Spleen (tissue), 13 donors: ENCODE results near the gene TCEANC. TPM values are rescaled to one million over a fixed set of nuclear protein-coding genes. Genes with fewer than 3 reads are reported as not detected.

Source experiments
- DNase-seq: peaks from one replicate; pipeline ENCODE4 v3.0.0-alpha.2; 2020
- H3K27ac ChIP-seq, 8 donors: fragments of 200-600 bp; sonication (generic) in 7 of 8; 1 replicate in 4 of 8; 2 replicates in 4 of 8; pipeline versions ENCODE4 v1.5.0 to v1.8.0; 2016 to 2021; ENCODE audit warnings: inconsistent platforms in 4 of 8, mild to moderate bottlenecking in 4 of 8, moderate library complexity in 1 of 8
- H3K27me3 ChIP-seq, 7 donors: fragments of 200-600 bp; sonication (generic) in 6 of 7; replicated peaks in 1 of 7; 1 replicate in 4 of 7; 2 replicates in 3 of 7; pipeline versions ENCODE4 v1.5.0 to v1.8.0; 2016 to 2021; ENCODE audit warnings: inconsistent platforms in 3 of 7, mild to moderate bottlenecking in 1 of 7
- H3K36me3 ChIP-seq, 6 donors: fragments of 200-600 bp; sonication (generic) in 5 of 6; 1 replicate in 4 of 6; 2 replicates in 2 of 6; pipeline versions ENCODE4 v1.5.0 to v1.8.0; 2016 to 2021; ENCODE audit warnings: inconsistent platforms in 2 of 6
- H3K4me1 ChIP-seq, 6 donors: fragments of 200-600 bp; sonication (generic) in 5 of 6; 1 replicate in 3 of 6; 2 replicates in 3 of 6; pipeline versions ENCODE4 v1.5.0 to v1.8.0; 2016 to 2021; ENCODE audit warnings: inconsistent platforms in 3 of 6
- H3K4me3 ChIP-seq, 8 donors: fragments of 200-600 bp; sonication (generic) in 7 of 8; 1 replicate in 4 of 8; 2 replicates in 4 of 8; pipeline versions ENCODE4 v1.5.0 to v1.8.0; 2016 to 2021; ENCODE audit warnings: inconsistent platforms in 4 of 8, mild to moderate bottlenecking in 4 of 8, moderate library complexity in 2 of 8
- H3K9me3 ChIP-seq, 8 donors: fragments of 200-600 bp; sonication (generic) in 7 of 8; 1 replicate in 4 of 8; 2 replicates in 4 of 8; pipeline versions ENCODE4 v1.5.0 to v1.8.0; 2016 to 2021; ENCODE audit warnings: inconsistent platforms in 4 of 8
- POLR2A ChIP-seq, 3 donors: fragments of 450-650 bp; IDR thresholded peaks; one replicate each; pipeline ENCODE4 v1.5.1; 2017; ENCODE audit warnings: antibody characterized with exemption in 3 of 3, mild to moderate bottlenecking in 1 of 3
- POLR2AphosphoS5 ChIP-seq, 3 donors: sonication (generic); formaldehyde crosslinking; IDR thresholded peaks; one replicate each; pipeline ENCODE4 v1.5.1; 2017; ENCODE audit warnings: antibody characterized with exemption in 3 of 3
- WGBS, 5 donors: extraction: QIAGEN DNeasy Blood & Tissue Kit in 3 of 5; methylation state at CpG; one replicate each; pipeline versions ENCODE4 v1.1.5 to v1.1.7; 2013 to 2018; 5-methylcytosine and 5-hydroxymethylcytosine counted together
- intact Hi-C: fragments of 100-400 bp; cut with DNase I; formaldehyde crosslinking; loops from one replicate; pipeline ENCODE4 v1.15.0; 2023; ENCODE audit warnings: low total_unique reads
- long read RNA-seq, 2 donors: transcript quantifications; one replicate each; lab custom pipeline, GENCODE V29; 2026
- polyA plus RNA-seq, 3 donors: library from polyadenylated mRNA; stranded (reverse); fragments of 200-250 nt; gene quantifications; one replicate each; pipeline ENCODE4 v1.2.1, GENCODE V29; 2013
- total RNA-seq, 7 donors: library from RNA; depleted of rRNA in 3 of 7; stranded (reverse); fragments of >200 nt in 3 of 7; fragmentation: NEBNext Ultra II Directional in 4 of 7; extraction: Animal tissue kit (Norgen Biotek cat#: 25700) in 4 of 7; gene quantifications; one replicate each; pipeline versions ENCODE4 v1.1.0 to v1.2.1, GENCODE V29; 2016 to 2021
- TF ChIP-seq, protein P1 (sequence below), 11 experiments: fragments of 200-600 bp in 7 of 11; fragments of 450-650 bp in 4 of 11; sonication (generic) in 4 of 11; IDR thresholded peaks in 8 of 11; conservative IDR thresholded peaks in 3 of 11; 1 replicate in 7 of 11; 2 replicates in 4 of 11; pipeline versions ENCODE4 v1.4.0 to v1.8.0; 2016 to 2021; ENCODE audit warnings: antibody characterized with exemption in 11 of 11, inconsistent platforms in 4 of 11, mild to moderate bottlenecking in 1 of 11
- donor health status: healthy with polysubstance abuse.
- donor health status: DM: no; HTN: no; CAD: no; lungs with moderate emphysema.
- donor health status: DM: no; HTN: no; CAD: no.
- donor health status: Bipolar disorder and iron deficiency.
- donor health status: healthy.
- donor health status: DM: no; HTN: no; CAD: no.
- donor health status: DM: yes; HTN: yes; CAD: no.

TCEANC gene, protein sequence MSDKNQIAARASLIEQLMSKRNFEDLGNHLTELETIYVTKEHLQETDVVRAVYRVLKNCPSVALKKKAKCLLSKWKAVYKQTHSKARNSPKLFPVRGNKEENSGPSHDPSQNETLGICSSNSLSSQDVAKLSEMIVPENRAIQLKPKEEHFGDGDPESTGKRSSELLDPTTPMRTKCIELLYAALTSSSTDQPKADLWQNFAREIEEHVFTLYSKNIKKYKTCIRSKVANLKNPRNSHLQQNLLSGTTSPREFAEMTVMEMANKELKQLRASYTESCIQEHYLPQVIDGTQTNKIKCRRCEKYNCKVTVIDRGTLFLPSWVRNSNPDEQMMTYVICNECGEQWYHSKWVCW
- total RNA-seq (10 to 100 TPM in 3 of 7 donors, 1 to 10 TPM in 4; 7.0 to 11.6 (median 8.8) TPM), polyA plus RNA-seq (1 to 10 TPM; 2.6 to 3.7 (median 3.5) TPM)
- long read RNA-seq, donor 1, partial matches to known transcripts, result 0 of 1 reads
- long read RNA-seq, donor 1, other reads (novel, unspliced or antisense), result 0 of 1 reads
- long read RNA-seq, donor 2, result 0 reads

DNA sequence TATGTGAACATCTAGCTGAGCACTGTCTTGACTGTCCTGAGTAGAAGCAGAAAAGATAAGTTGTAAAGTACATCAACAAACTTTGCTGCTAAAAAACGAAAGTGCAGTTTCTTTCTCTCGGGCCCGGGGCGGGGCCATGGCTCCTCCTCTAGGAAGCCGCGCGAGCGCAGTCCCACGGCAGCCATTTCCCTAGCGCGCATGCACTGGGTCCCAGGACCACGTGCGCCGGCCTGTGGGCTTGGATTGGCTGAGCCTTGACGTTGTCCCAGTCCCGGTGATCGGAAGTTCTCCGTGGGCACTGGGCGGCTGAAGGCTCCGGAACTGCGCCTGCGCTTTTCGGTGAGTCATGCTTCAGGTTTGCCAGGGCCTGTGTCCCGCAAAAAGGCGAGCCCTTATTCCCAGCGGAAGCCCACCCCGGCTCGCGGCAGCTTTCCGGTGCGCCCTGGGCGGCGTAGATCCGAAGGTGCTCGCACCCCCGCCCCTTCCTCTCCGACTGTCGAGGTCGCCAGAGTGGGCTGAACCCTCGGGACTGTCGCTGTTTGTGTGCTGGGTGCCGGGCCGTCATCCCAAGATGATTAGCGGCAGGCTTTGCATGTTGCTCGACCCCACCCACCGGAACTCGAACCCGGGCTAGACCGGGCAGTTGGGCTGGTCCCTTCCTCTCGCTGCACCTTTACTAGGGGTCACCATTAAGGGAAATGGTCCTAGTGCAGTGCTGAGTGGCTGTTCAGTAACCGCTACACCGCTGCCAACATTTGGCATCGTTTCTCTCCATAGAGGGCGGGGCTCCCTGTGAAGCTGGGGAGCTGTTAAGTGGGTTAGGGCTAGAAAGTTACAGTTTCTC is at the start of gene TCEANC:
Gene TCEANC (plus strand): TSS at position 292 of the 844 bp plus-strand sequence. CDS start 9,368 bp downstream, outside the sequence.
- peak within 1 kb of the TSS; percentile 82 to 98 (median 96) for H3K27ac ChIP-seq
- intact Hi-C loops, result loop anchor here (10.0 kb wide), 2 partner anchors 102 to 382 kb away; no protein-coding TSS in a partner anchor

DNA sequence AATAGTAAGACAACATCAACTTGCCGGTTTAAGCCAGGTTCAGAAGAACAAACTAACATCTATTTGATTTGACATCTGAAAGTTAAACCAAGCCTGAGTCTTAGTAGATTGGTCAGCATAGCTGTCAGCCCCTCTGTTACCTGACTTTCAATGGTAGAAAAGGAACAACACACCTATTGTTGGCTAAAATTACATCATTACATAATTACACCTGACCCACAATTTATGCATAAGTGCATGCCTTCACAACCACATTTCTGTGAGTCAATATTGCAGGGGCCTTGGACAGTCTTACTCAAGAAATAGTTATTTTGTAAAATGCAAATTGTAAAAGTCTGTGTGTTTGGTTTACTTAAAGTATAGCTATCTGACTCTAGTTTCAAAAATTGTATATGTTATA is 47.3 kb upstream of the TCEANC start:
- Histone ChIP-seq H3K9me3 (peaks cover 0 to 7% (median 0%) of the 10 kb centered on the region in 8 donors), H3K36me3 (no peaks in the 10 kb centered on the region), H3K4me3 (no peak overlapping the region), H3K4me1 (no peaks in the 10 kb centered on the region), H3K27me3 (peaks cover 0 to 29% (median 0%) of the 10 kb centered on the region in 7 donors), H3K27ac (no peak overlapping the region)
- TF ChIP-seq, protein P1, sequence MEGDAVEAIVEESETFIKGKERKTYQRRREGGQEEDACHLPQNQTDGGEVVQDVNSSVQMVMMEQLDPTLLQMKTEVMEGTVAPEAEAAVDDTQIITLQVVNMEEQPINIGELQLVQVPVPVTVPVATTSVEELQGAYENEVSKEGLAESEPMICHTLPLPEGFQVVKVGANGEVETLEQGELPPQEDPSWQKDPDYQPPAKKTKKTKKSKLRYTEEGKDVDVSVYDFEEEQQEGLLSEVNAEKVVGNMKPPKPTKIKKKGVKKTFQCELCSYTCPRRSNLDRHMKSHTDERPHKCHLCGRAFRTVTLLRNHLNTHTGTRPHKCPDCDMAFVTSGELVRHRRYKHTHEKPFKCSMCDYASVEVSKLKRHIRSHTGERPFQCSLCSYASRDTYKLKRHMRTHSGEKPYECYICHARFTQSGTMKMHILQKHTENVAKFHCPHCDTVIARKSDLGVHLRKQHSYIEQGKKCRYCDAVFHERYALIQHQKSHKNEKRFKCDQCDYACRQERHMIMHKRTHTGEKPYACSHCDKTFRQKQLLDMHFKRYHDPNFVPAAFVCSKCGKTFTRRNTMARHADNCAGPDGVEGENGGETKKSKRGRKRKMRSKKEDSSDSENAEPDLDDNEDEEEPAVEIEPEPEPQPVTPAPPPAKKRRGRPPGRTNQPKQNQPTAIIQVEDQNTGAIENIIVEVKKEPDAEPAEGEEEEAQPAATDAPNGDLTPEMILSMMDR (IDR thresholded peaks at IDR 0.05 in 8 of 11, conservative IDR thresholded peaks at IDR 0.05 in 3 of 11), result no peak
- TF ChIP-seq POLR2A (IDR thresholded peaks at IDR 0.05) (no peak), POLR2AphosphoS5 (IDR thresholded peaks at IDR 0.05) (no peak)
- DNase-seq, result no peak
- intact Hi-C loops, result no loop called here
- WGBS, 5 donors, result 80 to 100% (median 91%) methylated on average over 1 of the region's 1 CpG

More for the DNA sequence above, at the start of gene TCEANC:
- Histone ChIP-seq H3K9me3 (no peaks in the 10 kb centered on the region), H3K27me3 (no peaks in the 10 kb centered on the region), H3K4me3 (peak within 1 kb of the TSS; percentile 49 to 81 (median 52)), H3K36me3 (peaks cover 0 to 21% (median 0%) of the 10 kb centered on the region in 6 donors), H3K4me1 (peaks cover 9 to 31% (median 15%) of the 10 kb centered on the region in 6 donors)
- 0 to 6% (median 1%) methylated on average over 15 to 54 of the region's 54 CpGs for WGBS, 5 donors
- TF ChIP-seq POLR2AphosphoS5 (IDR thresholded peaks at IDR 0.05) (peak; percentile 92 to 96 (median 95)), POLR2A (IDR thresholded peaks at IDR 0.05) (peak; percentile 57 to 63 (median 59))
- TF ChIP-seq, protein P1 (IDR thresholded peaks at IDR 0.05 in 8 of 11, conservative IDR thresholded peaks at IDR 0.05 in 3 of 11), result peak in 2 of 11 experiments; percentile 12 to 36
- peak; percentile 99 for DNase-seq

DNA sequence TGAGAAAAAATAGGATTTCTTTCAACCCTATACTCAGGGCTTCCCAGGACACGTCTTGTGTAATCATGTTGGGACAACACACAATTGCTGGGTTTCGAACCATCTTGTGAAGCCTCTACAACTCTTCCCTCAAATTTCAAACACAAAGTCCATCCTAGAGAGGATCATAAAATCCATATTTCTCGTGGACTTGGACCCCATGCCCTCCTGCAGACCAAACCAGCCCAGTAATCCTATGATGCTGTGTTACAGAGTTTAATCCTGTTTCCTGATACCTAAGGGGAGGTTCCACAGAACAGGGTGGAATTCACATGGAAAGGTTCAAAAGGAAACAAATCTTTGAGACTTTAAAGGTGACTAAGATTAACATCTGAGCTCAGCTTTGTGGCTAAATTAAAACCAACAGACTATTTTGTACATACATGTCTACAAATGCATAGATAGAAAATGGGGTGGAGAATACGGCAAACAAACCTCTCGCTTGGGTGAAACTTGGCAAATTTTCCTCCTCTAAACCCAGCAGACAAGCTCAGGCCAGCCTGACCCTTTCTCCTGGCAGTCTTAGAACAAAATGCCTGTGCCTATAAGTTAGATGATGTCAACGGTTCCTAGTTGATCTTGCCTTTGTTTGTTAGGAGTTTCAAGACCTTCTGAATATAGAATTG is 45.5 kb upstream of the TCEANC start:
- WGBS, 5 donors, result 63 to 84% (median 82%) methylated on average over 6 of the region's 6 CpGs
- intact Hi-C loops, result no loop called here

More for the DNA sequence above, 45.5 kb upstream of the TCEANC start:
- Histone ChIP-seq H3K4me3 (no peak overlapping the region), H3K4me1 (no peaks in the 10 kb centered on the region), H3K9me3 (peaks cover 0 to 2% (median 0%) of the 10 kb centered on the region in 8 donors), H3K36me3 (no peaks in the 10 kb centered on the region), H3K27ac (no peak overlapping the region), H3K27me3 (peaks cover 0 to 15% (median 0%) of the 10 kb centered on the region in 7 donors)
- DNase-seq, result no peak
- TF ChIP-seq POLR2A (IDR thresholded peaks at IDR 0.05) (no peak), POLR2AphosphoS5 (IDR thresholded peaks at IDR 0.05) (no peak)
- TF ChIP-seq, protein P1 (IDR thresholded peaks at IDR 0.05 in 8 of 11, conservative IDR thresholded peaks at IDR 0.05 in 3 of 11), result no peak
